Transverse colon (tissue), 4 donors: Measurements from ENCODE around the gene TNS3. TPM values are rescaled to one million over a fixed set of nuclear protein-coding genes. Genes with fewer than 3 reads are reported as not detected.

Experiments
- DNase-seq: peaks from one replicate; pipeline ENCODE4 v3.0.0-alpha.2; 2019
- H3K27ac ChIP-seq, 4 donors: fragments of 200-600 bp; sonication (generic); 2 replicates each; pipeline ENCODE4 v1.5.1; 2016 to 2018; ENCODE audit warnings: inconsistent platforms in 4 of 4
- H3K27me3 ChIP-seq: fragments of 200-600 bp; sonication (generic); 2 replicates; pipeline ENCODE4 v1.5.1; 2017; ENCODE audit warnings: inconsistent platforms
- H3K36me3 ChIP-seq, 4 donors: fragments of 200-600 bp; sonication (generic); 2 replicates each; pipeline ENCODE4 v1.5.1; 2017 to 2019; ENCODE audit warnings: inconsistent platforms in 4 of 4
- H3K4me1 ChIP-seq, 4 donors: fragments of 200-600 bp; sonication (generic); 2 replicates each; pipeline ENCODE4 v1.5.1; 2017 to 2020; ENCODE audit warnings: inconsistent platforms in 4 of 4
- H3K4me3 ChIP-seq, 4 donors: fragments of 200-600 bp; sonication (generic); 1 replicate in 1 of 4; 2 replicates in 3 of 4; pipeline versions ENCODE4 v1.5.1 to v1.6.1; 2017 to 2019; ENCODE audit warnings: inconsistent platforms in 4 of 4
- H3K9me3 ChIP-seq, 2 donors: fragments of 200-600 bp; sonication (generic); 2 replicates each; pipeline ENCODE4 v1.5.1; 2017 to 2019; ENCODE audit warnings: inconsistent platforms in 2 of 2
- EP300 ChIP-seq: sonication (generic); formaldehyde crosslinking; IDR thresholded peaks from one replicate; pipeline ENCODE4 v1.6.1; 2017; ENCODE audit warnings: antibody characterized with exemption, low read depth
- POLR2A ChIP-seq: fragments of 450-650 bp; IDR thresholded peaks from one replicate; pipeline ENCODE4 v1.6.1; 2016; ENCODE audit warnings: antibody characterized with exemption, mild to moderate bottlenecking, moderate library complexity
- POLR2AphosphoS5 ChIP-seq, 3 donors: sonication (generic); formaldehyde crosslinking; IDR thresholded peaks; one replicate each; pipeline ENCODE4 v1.6.1; 2016; ENCODE audit warnings: antibody characterized with exemption in 3 of 3
- WGBS, 2 donors: methylation state at CpG; one replicate each; pipeline ENCODE4 v1.1.5; 2018; ENCODE audit warnings: low coverage in 1 of 2; 5-methylcytosine and 5-hydroxymethylcytosine counted together
- in situ Hi-C, 4 donors: fragments of 200-750 bp; cut with MboI; loops; one replicate each; pipeline versions ENCODE4 v1.15.0 to v1.15.1; 2017; ENCODE audit warnings: low sequenced_read_pairs in 3 of 4, low pct_ligation_motif_present in 1 of 4, low pct_unique_long_range_greater_than_20kb in 1 of 4
- intact Hi-C: fragments of 100-400 bp; cut with DNase I; formaldehyde crosslinking; loops from one replicate; pipeline ENCODE4 v1.15.1; 2023; ENCODE audit warnings: low total_unique reads
- total RNA-seq, 4 donors: library from RNA; depleted of rRNA; stranded (reverse); fragments of >200 nt; gene quantifications; one replicate each; pipeline ENCODE4 v1.1.0, GENCODE V29; 2016
- TF ChIP-seq, protein P1 (sequence below), 5 experiments: fragments of 200-600 bp in 3 of 5; fragments of 450-650 bp in 2 of 5; sonication (generic) in 3 of 5; IDR thresholded peaks; 1 replicate in 2 of 5; 2 replicates in 3 of 5; pipeline ENCODE4 v1.5.1; 2016 to 2017; ENCODE audit warnings: antibody characterized with exemption in 5 of 5, inconsistent platforms in 3 of 5, mild to moderate bottlenecking in 2 of 5, moderate library complexity in 1 of 5

Gene TNS3
- total RNA-seq, 4 donors from 2014 or later: 58.5 to 104 (median 72.7) TPM

DNA sequence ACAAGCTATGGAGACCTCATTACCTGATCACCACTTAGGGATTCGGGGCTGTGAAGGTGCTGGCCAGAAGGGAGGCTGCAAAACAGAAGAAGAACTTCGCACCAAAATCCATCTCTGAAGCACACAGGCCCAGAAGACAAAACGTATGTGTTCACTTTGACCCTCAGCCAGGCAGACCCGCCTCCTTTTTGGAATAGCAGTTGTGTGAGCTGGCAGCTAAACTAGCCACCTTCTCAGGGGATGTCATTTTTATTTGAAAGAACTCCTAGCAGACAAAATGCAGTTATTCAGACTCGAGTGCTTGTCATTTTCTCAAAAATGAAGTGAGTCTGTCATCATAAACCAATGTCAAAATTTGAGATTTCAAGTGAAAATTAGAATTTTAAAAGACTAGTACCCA lies 71.7 kb downstream of the TNS3 start:
- intact Hi-C loops: no loop called here
- no peak overlapping the region for H3K27ac ChIP-seq
- H3K9me3 ChIP-seq: no peaks in the 10 kb centered on the region
- peaks cover 11 to 22% (median 16%) of the 10 kb centered on the region in 4 donors for H3K4me1 ChIP-seq
- H3K27me3 ChIP-seq: no peaks in the 10 kb centered on the region
- H3K36me3 ChIP-seq: no peaks in the 10 kb centered on the region
- H3K4me3 ChIP-seq: no peak overlapping the region
- 86 to 100% methylated on average over 1 to 5 of the region's 5 CpGs for WGBS, 2 donors
- in situ Hi-C loops: no loop called here
- no peak for DNase-seq
- TF ChIP-seq EP300: no peak
- no peak for TF ChIP-seq POLR2AphosphoS5 (IDR thresholded peaks at IDR 0.05)

DNA sequence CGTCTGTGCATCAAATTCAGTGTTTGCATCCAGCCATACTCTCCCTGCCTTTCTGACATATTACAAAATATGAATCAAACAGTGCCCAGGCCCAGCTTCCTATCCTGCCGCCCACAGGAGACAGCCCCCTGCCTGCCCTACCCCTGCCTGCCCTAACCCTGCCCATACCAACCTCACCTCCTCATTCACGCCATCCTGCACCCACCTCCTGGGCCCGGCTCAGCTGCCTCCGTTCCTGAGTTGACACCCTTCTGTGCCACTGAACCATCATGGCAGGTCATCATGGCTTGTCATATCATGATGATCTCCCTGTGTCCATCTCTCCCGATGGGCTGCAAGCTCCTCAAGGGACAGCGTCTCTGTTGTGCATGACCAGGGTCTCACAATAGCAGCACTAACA lies 72.3 kb downstream of the TNS3 start:
- Histone ChIP-seq H3K27ac (no peak overlapping the region), H3K4me1 (peaks cover 11 to 21% (median 15%) of the 10 kb centered on the region in 4 donors), H3K9me3 (no peaks in the 10 kb centered on the region), H3K36me3 (no peaks in the 10 kb centered on the region), H3K4me3 (no peak overlapping the region), H3K27me3 (no peaks in the 10 kb centered on the region)
- 93% methylated on average over 7 of the region's 7 CpGs; no CpG with 5 or more reads in 1 of the 2 donors for WGBS, 2 donors
- TF ChIP-seq, protein P1, sequence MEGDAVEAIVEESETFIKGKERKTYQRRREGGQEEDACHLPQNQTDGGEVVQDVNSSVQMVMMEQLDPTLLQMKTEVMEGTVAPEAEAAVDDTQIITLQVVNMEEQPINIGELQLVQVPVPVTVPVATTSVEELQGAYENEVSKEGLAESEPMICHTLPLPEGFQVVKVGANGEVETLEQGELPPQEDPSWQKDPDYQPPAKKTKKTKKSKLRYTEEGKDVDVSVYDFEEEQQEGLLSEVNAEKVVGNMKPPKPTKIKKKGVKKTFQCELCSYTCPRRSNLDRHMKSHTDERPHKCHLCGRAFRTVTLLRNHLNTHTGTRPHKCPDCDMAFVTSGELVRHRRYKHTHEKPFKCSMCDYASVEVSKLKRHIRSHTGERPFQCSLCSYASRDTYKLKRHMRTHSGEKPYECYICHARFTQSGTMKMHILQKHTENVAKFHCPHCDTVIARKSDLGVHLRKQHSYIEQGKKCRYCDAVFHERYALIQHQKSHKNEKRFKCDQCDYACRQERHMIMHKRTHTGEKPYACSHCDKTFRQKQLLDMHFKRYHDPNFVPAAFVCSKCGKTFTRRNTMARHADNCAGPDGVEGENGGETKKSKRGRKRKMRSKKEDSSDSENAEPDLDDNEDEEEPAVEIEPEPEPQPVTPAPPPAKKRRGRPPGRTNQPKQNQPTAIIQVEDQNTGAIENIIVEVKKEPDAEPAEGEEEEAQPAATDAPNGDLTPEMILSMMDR (IDR thresholded peaks at IDR 0.05): no peak
- TF ChIP-seq EP300: no peak
- TF ChIP-seq POLR2A: no peak
- no peak for TF ChIP-seq POLR2AphosphoS5 (IDR thresholded peaks at IDR 0.05)
- in situ Hi-C loops (no loop called here), intact Hi-C loops (no loop called here)
- DNase-seq: no peak

DNA sequence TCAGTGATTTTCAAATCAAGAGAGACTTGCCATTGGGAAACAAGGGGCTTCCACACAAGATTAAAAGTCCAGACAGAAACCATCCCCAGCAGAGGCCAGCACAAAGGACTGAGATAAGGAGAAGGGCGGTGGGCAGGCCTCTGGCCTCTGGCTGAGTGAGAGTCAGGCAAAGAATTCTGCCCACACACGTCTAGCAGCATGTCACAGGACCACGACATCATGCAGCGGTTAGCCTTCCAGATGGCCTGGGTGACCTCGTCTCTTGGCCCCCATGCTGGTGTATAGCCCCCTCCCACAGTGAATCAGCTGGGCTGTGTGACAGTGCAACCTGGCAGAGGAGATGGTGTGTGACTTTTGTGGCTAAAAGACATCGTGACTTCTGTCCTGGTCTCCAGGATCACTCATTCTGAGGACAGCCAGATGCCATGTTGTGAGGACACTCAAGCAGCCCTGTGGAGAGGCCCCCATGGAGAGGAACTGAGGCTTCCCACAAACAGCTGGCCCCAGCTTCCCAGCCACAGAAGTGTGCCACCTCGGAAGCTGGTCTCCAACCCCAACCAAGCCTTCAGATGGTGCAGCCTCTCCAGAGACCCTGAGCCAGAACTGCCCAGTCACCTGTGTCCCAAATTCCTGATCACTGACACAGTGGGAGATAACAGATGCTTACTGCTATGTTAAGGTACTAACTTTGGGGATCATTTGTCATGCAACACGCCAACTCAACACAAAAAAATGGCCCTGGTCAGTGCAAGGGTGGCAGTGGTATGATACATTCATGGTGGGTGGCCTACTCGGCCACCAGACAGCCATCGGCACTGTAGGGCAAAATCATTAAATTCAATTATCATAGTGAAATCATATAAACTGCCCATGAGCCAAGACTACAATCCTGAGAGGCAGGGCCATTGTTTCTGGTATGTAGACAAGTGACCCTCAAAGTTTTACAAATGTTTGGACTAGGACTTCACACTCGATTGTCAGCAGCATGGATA lies 73.2 kb downstream of the TNS3 start:
- no peak overlapping the region for H3K27ac ChIP-seq
- in situ Hi-C loops: no loop called here
- no peak for DNase-seq

DNA sequence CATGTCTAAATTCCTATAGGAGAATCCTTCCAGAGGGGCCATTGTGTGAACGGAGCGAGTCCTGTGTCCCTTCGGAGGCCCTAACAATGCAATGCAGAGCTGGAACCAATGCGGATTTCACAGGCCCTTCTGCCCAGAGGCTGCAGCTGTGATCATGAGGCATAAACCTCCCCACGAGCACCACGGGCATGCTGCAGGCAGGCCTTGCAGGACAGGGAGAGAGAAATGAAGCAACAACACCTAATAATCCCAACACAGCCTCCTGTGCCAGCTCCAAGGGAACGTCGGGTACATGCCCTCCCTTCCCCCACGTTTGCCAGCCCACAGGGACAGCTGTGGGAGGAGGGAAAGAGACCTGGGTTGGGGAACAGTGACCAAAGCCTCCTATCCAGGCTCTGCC lies 74.4 kb downstream of the TNS3 start:
- H3K27ac ChIP-seq: no peak overlapping the region
- no peak overlapping the region for H3K4me3 ChIP-seq
- in situ Hi-C loops: no loop called here
- no peaks in the 10 kb centered on the region for H3K27me3 ChIP-seq
- peaks cover 12 to 19% (median 14%) of the 10 kb centered on the region in 4 donors for H3K4me1 ChIP-seq
- no peak for DNase-seq
- 60 to 77% methylated on average over 1 to 9 of the region's 9 CpGs for WGBS, 2 donors
- TF ChIP-seq, protein P1 (IDR thresholded peaks at IDR 0.05): no peak
- TF ChIP-seq POLR2A (no peak), EP300 (no peak), POLR2AphosphoS5 (IDR thresholded peaks at IDR 0.05) (no peak)
- H3K9me3 ChIP-seq: no peaks in the 10 kb centered on the region
- intact Hi-C loops: no loop called here
- no peaks in the 10 kb centered on the region for H3K36me3 ChIP-seq

More for the DNA sequence above, 73.2 kb downstream of the TNS3 start:
- intact Hi-C loops: no loop called here
- Histone ChIP-seq H3K4me3 (no peak overlapping the region), H3K36me3 (no peaks in the 10 kb centered on the region), H3K9me3 (no peaks in the 10 kb centered on the region), H3K4me1 (peaks cover 10 to 16% (median 13%) of the 10 kb centered on the region in 4 donors), H3K27me3 (no peaks in the 10 kb centered on the region)
- WGBS, 2 donors: 83% methylated on average over 9 of the region's 11 CpGs; no CpG with 5 or more reads in 1 of the 2 donors
- no peak for TF ChIP-seq EP300
- no peak for TF ChIP-seq POLR2A
- TF ChIP-seq, protein P1 (IDR thresholded peaks at IDR 0.05): no peak
- no peak for TF ChIP-seq POLR2AphosphoS5 (IDR thresholded peaks at IDR 0.05)
